C4-2B (cell line): ENCODE data around the gene CDK13.
"Not testable (repeated sequence)": the region's sequence is repeated elsewhere in the genome, so short reads cannot be mapped to it uniquely, and the experiment has no call there.

Experiments
- H3K27ac ChIP-seq: fragments of 450-650 bp; 2 replicates; pipeline ENCODE4 v1.5.1; 2017
- ZFX ChIP-seq: fragments of 450-650 bp; IDR thresholded peaks from 2 replicates; pipeline ENCODE4 v1.6.1; 2017
- TF ChIP-seq, protein P1 (sequence below): fragments of 450-650 bp; conservative IDR thresholded peaks from 2 replicates; pipeline ENCODE4 v1.5.1; 2017; ENCODE audit warnings: mild to moderate bottlenecking

Gene CDK13

DNA sequence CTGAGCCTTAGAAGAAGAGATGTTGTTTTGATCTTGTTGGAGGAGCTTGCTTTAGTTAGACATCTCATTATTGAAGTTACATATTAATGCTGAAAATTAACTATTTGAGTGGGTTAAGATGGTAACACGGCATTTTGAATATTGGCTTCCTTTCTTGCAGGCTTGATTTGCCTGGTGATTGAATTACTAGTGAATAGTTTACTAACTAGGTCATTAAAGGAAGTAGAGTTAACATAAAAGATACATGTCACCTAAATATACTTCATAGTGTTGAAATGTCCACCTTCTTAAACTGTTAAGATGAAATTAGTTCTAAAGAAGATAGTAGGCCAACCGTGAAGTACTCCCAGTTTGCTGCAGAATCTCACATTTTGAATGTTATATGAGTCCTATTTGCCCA is 165.9 kb downstream of the CDK13 start:
- no peak overlapping the region for H3K27ac ChIP-seq
- TF ChIP-seq, protein P1, sequence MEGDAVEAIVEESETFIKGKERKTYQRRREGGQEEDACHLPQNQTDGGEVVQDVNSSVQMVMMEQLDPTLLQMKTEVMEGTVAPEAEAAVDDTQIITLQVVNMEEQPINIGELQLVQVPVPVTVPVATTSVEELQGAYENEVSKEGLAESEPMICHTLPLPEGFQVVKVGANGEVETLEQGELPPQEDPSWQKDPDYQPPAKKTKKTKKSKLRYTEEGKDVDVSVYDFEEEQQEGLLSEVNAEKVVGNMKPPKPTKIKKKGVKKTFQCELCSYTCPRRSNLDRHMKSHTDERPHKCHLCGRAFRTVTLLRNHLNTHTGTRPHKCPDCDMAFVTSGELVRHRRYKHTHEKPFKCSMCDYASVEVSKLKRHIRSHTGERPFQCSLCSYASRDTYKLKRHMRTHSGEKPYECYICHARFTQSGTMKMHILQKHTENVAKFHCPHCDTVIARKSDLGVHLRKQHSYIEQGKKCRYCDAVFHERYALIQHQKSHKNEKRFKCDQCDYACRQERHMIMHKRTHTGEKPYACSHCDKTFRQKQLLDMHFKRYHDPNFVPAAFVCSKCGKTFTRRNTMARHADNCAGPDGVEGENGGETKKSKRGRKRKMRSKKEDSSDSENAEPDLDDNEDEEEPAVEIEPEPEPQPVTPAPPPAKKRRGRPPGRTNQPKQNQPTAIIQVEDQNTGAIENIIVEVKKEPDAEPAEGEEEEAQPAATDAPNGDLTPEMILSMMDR: no peak
- no peak for TF ChIP-seq ZFX

DNA sequence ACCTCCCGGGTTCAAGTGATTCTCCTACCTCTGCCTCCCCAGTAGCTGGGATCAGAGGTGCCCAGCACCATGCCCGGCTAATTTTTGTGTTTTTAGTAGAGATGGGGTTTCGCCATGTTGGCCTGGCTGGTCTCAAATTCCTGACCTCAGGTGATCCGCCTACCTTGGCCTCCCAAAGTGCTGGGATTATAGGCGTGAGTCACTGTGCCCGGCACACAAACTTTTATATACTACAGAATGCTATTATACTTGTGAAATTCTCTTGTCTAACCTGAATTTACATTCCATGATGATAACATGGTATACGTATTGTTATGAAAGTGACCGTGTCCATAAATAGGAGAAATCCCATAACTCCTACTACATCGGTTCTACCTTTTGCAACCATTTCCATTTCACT is 167.1 kb downstream of the CDK13 start:
- H3K27ac ChIP-seq: not testable (repeated sequence)

DNA sequence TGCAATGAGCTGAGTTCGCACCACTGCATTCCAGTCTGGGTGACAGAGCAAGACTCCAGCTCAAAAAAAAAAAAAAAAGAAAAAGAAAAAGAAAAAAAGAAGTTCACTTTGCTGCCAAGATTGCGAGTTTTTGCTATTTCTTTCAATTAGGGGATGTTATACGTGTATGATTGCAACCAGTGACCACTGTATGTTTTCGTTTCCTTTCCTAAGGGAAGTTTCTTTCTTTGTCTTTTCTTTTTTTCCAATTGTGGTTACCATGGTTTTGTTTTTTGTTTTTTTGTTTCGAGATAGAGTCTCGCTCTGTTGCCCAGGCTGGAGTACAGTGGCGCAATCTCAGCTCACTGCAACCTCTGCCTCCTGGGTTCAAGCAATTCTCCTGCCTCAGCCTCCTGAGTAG is 168.1 kb downstream of the CDK13 start:
- not testable (repeated sequence) for H3K27ac ChIP-seq

DNA sequence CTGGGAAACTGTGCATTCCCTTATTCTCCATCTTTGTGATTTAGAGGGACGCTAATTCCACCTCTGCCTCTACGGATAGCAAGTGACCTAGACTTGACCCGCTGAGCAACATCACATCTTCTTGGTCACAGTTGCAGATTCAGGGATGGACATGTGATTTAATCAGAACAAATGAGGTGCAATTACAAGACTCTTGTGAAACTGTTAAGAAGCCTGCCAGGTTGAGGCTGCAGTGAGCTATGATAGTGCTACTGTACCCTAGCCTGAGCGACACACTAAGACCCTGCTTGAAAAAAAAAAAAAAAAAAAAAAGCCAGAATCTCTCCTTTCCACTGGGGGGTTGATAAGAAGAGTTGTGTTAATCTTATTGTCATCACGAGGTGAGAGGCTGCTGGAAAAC is 170.0 kb downstream of the CDK13 start:
- no peak overlapping the region for H3K27ac ChIP-seq
- no peak for TF ChIP-seq ZFX
- TF ChIP-seq, protein P1: no peak

DNA sequence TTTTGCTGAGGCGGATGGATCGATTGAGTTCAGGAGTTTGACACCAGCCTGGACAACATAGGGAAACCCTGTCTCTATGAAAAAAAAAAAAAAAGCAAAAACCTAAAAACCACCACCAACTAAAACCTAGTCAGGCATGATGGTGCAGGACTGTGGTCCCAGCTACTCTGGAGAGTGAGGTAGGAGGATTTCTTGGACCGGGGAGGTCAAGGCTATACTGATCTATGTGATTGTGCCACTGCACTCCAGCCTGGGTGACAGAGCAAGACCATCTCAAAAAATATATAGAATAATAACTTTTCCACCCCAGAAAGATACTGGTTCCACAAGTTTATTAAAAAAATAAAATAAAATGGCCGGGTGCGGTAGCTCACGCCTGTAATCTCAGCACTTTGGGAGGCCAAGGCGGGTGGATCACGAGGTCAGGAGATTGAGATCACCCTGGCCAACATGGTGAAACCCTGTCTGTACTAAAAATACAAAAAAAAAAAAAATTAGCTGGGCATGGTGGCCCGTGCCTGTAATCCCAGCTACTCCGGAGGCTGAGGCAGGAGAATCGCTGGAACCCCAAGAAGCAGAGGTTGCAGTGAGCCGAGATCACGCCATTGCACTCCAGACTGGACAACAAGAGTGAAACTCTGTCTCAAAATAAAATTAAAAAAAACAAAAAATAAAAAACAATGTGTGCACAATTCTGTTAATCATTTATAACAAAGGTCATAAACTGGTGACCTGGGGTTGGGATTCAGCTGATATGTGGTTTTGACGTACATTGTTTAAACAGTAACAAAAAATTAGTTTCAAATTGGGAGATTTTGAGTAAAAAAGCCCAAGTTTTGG is 172.3 kb downstream of the CDK13 start:
- not testable (repeated sequence) for H3K27ac ChIP-seq

DNA sequence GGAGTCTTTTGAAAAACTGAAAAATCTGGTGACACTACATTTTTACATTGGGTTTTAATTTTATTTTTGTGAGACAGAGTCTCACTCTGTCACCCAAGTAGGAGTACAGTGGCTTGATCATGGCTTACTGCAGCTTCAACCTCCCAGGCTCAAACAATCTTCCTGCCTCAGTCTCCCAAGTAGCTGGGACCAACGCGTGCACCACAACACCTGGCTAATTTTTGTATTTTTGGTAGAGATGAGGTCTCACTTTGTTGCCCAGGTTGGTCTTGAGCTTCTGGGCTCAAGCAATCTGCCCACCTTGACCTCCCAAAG is 172.8 kb downstream of the CDK13 start:
- no peak overlapping the region for H3K27ac ChIP-seq
- no peak for TF ChIP-seq ZFX
- TF ChIP-seq, protein P1: no peak

DNA sequence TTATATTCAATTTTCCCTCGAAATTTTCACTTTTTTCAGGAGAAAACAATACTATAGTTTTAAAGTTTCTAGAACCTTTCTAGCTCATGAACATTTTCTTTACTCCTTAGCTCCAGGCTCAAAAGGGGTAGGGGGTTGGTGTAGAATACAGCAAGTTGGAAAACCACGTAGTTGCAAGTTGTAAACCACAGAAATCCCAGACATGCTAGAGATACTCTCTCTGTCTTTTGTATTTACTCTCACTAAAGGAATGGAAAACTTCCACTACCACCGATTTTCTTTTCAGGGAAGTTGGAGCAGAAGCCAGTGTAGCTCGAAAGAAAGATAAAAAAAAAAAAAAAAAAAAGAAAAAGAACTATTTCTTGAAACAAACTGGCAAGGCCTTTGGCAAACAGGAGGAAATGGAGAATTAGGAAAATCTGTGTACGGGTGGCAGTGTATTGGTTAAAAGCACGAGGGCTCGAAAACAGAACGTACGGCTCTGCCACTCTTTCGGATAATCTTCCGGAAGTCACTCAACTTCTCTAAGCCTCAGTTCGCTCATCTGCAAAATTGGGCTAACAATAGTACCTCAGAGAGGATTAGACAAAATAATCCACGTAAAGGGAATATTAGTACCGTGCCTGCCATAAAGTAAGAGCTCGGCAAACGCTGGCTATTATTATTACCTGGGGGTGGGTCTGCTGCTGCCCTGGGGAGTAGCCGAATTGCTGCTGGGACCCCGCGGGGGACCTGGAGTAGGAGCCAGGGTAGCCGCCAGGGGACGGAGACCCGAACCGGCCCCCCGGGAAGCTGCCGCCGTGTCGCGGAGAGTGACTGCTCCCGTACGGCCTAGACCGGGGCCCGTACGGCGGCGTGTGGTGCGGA is 183.7 kb downstream of the CDK13 start:
- TF ChIP-seq ZFX: no peak
- TF ChIP-seq, protein P1: no peak
- peak overlapping the region; percentile 78 for H3K27ac ChIP-seq

DNA sequence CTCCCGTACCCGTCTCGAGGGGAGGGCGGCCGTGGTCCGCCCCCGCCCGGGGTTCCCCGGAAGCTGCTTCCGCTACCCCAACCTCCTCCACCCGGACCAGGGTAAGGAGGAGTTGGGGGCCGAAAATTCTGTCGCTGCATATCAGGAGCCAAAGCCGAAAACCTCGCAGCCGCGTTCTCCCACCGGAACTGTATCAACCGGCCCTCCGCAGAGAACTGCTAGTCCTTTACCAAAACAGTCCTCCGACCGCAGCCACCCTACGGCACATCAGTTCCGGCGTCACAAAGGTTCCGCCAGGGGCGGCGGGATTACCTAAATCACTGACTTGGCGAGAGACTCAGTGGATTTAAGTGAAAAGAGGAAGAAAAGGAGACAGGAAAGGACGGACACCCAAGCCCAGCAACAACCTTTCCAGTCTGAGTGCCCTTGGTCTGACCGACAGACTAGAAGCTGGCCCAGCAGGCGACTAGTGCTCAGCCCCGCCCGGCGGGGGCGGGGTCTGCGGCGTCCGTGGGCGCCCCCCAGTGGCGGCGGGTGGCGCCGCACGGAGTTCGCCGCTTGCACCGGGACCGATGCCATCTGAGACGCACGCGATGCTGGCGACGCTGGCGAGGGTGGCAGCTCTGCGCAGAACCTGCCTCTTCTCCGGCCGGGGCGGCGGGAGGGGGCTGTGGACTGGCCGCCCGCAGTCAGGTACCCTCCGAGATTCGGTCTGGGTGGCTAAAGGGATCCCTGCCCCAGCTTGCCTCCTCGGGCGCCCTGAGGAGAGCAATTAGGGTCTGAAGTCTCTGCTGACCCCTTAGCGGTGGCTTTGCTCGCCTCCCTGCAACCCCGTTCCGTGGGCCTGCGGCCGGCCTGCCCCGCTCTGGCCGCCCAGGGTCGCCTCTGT is 184.6 kb downstream of the CDK13 start, which contains the start of the genes MPLKIP and SUGCT:
MPLKIP (minus strand) TSS at position 195 of the 889 bp plus-strand sequence; CDS start at position 140, 55 bp downstream.
SUGCT (plus strand) TSS at position 578 of the 889 bp plus-strand sequence.
- peak within 1 kb of the TSS; percentile 78 for H3K27ac ChIP-seq
- TF ChIP-seq ZFX: peak; percentile 99
- TF ChIP-seq, protein P1: peak; percentile 99
